ENCODE data around the gene MLN.

DNA sequence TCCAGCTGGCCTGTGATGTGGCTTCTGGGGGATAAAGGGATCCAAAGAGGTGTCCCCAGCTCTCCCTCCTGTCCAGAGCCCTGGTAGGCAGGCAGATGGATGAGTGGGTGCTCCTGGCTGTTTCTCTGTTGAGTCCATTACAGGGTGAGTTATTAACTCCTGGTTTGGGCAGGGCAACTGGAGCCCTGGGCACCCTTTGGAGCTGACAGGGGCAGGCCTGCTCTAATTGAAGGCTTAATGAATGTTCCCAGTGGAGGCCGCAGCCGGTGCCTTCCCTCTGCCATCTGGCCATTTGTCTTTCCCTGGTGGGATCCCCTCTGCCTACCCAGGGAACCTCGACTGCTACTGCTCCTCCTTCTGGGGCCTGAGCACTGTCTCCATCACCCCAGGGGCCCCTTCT, 44.7 kb upstream of the MLN start:
- no peak for TF ChIP-seq SPI1 (IDR thresholded peaks at IDR 0.05; ENCODE audit: low read depth, low read length)
- no peak for TF ChIP-seq POU2F2 (IDR thresholded peaks at IDR 0.05; ENCODE audit: low read depth, low read length)

Data from GM12891 (cell line).